Ishikawa (cell line): Measurements from ENCODE around the gene MEOX2.

Source experiments
- CEBPB ChIP-seq: IDR thresholded peaks from 2 replicates; pipeline ENCODE4 v1.6.1; 2012
- CREB1 ChIP-seq: IDR thresholded peaks from 2 replicates; pipeline ENCODE4 v1.6.1; 2012; ENCODE audit warnings: low read depth
- EGR1 ChIP-seq: IDR thresholded peaks from 2 replicates; pipeline ENCODE4 v1.6.1; 2012
- EP300 ChIP-seq: IDR thresholded peaks from 2 replicates; pipeline ENCODE4 v1.6.1; 2012; ENCODE audit warnings: borderline replicate concordance
- FOXM1 ChIP-seq: IDR thresholded peaks from 2 replicates; pipeline ENCODE4 v1.6.1; 2012; ENCODE audit warnings: low read depth, borderline replicate concordance
- MAX ChIP-seq: IDR thresholded peaks from 2 replicates; pipeline ENCODE4 v1.6.1; 2012
- NFIC ChIP-seq: IDR thresholded peaks from 2 replicates; pipeline ENCODE4 v1.6.1; 2012
- RAD21 ChIP-seq: IDR thresholded peaks from 2 replicates; pipeline ENCODE4 v1.6.1; 2012; ENCODE audit warnings: low read depth
- TAF1 ChIP-seq: IDR thresholded peaks from 2 replicates; pipeline ENCODE4 v1.6.1; 2012; ENCODE audit warnings: low read depth, mild to moderate bottlenecking
- TCF12 ChIP-seq: IDR thresholded peaks from 2 replicates; pipeline ENCODE4 v1.6.1; 2012; ENCODE audit warnings: low read depth
- TEAD4 ChIP-seq: IDR thresholded peaks from 2 replicates; pipeline ENCODE4 v1.6.1; 2012
- USF1 ChIP-seq: IDR thresholded peaks from 2 replicates; pipeline ENCODE4 v1.6.1; 2012
- YY1 ChIP-seq: IDR thresholded peaks from 2 replicates; pipeline ENCODE4 v1.6.1; 2012; ENCODE audit warnings: low read depth
- ZBTB7A ChIP-seq: IDR thresholded peaks from 2 replicates; pipeline ENCODE4 v1.6.1; 2012; ENCODE audit warnings: low read depth
- TF ChIP-seq, protein P1 (sequence below): IDR thresholded peaks from 2 replicates; pipeline ENCODE4 v1.6.1; 2012; ENCODE audit warnings: low read depth, mild to moderate bottlenecking

MEOX2 gene

GRCh38 chr7:15594461-15594860 lies 92.0 kb downstream of the MEOX2 start:
- TF ChIP-seq MAX: no peak
- TF ChIP-seq, protein P1, sequence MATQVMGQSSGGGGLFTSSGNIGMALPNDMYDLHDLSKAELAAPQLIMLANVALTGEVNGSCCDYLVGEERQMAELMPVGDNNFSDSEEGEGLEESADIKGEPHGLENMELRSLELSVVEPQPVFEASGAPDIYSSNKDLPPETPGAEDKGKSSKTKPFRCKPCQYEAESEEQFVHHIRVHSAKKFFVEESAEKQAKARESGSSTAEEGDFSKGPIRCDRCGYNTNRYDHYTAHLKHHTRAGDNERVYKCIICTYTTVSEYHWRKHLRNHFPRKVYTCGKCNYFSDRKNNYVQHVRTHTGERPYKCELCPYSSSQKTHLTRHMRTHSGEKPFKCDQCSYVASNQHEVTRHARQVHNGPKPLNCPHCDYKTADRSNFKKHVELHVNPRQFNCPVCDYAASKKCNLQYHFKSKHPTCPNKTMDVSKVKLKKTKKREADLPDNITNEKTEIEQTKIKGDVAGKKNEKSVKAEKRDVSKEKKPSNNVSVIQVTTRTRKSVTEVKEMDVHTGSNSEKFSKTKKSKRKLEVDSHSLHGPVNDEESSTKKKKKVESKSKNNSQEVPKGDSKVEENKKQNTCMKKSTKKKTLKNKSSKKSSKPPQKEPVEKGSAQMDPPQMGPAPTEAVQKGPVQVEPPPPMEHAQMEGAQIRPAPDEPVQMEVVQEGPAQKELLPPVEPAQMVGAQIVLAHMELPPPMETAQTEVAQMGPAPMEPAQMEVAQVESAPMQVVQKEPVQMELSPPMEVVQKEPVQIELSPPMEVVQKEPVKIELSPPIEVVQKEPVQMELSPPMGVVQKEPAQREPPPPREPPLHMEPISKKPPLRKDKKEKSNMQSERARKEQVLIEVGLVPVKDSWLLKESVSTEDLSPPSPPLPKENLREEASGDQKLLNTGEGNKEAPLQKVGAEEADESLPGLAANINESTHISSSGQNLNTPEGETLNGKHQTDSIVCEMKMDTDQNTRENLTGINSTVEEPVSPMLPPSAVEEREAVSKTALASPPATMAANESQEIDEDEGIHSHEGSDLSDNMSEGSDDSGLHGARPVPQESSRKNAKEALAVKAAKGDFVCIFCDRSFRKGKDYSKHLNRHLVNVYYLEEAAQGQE: no peak
- no peak for TF ChIP-seq USF1
- no peak for TF ChIP-seq CREB1
- TF ChIP-seq YY1: no peak

- TF ChIP-seq ZBTB7A (no peak), EP300 (no peak), TEAD4 (no peak), USF1 (no peak), TCF12 (no peak)
These were observed 93.1 kb downstream of the MEOX2 start for GRCh38 chr7:15593382-15593781.

GRCh38 chr7:15586266-15586665 lies 100.2 kb downstream of the MEOX2 start:
- no peak for TF ChIP-seq YY1
- no peak for TF ChIP-seq ZBTB7A
- no peak for TF ChIP-seq TEAD4
- TF ChIP-seq FOXM1: no peak
- TF ChIP-seq CEBPB: no peak
- TF ChIP-seq CREB1: no peak
- TF ChIP-seq EP300: no peak
- no peak for TF ChIP-seq USF1
- no peak for TF ChIP-seq TCF12

DNA sequence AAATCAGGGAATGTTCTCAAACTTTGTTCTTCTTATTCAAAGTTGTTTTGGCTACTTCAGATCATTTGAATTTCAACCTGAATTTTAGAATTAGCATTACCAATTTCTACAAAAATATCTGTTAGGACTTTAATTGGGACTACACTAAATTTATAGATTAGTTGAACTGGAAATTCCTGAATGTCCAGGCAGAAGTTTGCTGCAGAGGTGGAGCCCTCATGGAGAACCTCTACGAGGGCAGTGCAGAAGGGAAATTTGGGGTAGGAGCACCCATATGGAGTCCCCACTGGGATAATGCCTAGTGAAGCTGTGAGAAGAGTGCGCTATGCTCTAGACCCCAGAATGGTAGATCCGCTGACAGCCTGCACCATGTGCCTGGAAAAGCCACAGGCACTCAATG lies 101.9 kb downstream of the MEOX2 start:
- TF ChIP-seq, protein P1: no peak
- TF ChIP-seq CEBPB (no peak), MAX (no peak), EP300 (no peak), FOXM1 (no peak), EGR1 (no peak), TEAD4 (no peak), RAD21 (no peak), YY1 (no peak), TAF1 (no peak), ZBTB7A (no peak), TCF12 (no peak), CREB1 (no peak), USF1 (no peak), NFIC (no peak)

GRCh38 chr7:15582773-15583172 lies 103.7 kb downstream of the MEOX2 start:
- no peak for TF ChIP-seq FOXM1
- no peak for TF ChIP-seq NFIC

DNA sequence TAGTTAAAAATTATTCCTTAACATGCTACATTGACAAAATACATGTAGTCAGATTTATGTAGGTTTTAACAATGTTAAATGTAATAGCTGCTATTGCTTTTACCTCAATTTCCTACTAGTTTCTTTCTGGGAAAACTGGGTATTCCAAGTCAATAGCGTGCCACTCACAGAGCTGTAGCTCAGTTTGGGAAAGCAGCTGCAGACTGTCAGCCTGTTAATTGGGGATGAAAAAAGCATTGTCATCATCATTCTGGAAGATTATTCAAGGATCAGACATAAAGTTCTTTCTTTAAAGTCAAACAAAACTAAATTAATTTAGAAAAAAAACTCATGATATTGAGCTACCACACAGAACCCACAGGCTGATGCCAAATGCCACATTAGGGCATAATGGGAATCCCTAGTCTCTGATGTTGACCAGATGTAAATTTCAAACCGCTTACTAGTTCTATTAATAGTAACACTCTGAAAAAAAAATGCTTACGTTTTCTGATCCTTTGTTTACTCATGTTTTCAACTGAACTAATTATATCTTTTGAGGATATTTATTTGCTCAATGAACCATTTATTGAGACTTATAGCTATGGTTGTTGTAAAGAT lies 105.0 kb downstream of the MEOX2 start:
- TF ChIP-seq RAD21 (no peak), NFIC (no peak), TCF12 (no peak), USF1 (no peak), FOXM1 (no peak), YY1 (no peak), TAF1 (no peak), ZBTB7A (no peak), MAX (no peak), CREB1 (no peak), TEAD4 (no peak), CEBPB (no peak), EP300 (no peak), EGR1 (no peak)
- TF ChIP-seq, protein P1: no peak
